Activated CD8-positive, alpha-beta memory T cell treated with anti-CD3 and anti-CD28 coated beads, Interleukin-2, amount 50 U/mL, for 4 hours (primary cell): ENCODE results near the gene HOXA4.

ENCODE experiments used
- DNase-seq: peaks from one replicate; pipeline ENCODE4 v3.0.0-alpha.2; 2020

Gene HOXA4

DNA sequence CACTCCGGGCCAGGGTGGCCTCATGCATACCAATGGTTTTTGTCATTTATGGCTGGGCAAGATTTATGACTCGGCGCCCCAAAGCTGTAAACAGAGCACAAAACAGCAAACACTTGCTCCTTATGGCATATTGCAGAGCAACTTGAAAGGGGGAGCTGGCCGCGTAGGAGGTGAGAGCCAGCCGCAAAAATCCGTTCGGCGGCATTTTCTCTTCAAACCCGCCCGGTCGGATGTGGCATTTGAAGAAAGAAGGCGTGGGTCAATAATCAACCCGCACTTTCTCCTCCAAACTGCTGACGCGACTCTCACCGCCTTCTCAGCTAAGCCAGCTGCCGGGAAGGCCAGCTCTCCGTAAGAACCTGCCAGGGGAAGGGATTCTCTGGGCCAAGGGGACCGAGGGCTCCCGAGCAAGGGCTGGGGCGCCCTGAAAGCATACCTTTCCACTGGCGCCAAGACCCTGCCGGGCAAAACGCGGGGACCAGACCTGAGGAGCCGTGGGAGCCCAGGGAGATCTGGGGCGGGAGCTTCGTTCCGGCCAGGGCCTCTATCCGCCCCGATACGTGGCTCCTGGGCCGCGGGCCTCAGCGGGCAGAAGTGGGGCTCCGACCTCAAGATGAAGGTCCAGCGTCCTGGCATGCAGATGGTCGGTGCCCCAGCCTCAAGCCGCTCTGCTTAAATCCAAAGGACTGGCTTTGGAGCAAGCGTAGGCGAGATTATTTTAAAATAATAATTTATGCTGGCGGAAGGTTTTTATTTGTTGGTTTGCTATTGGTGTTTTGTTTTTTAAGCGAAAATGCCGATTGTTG, 15.1 kb downstream of the HOXA4 start:
- DNase-seq, result no peak

DNA sequence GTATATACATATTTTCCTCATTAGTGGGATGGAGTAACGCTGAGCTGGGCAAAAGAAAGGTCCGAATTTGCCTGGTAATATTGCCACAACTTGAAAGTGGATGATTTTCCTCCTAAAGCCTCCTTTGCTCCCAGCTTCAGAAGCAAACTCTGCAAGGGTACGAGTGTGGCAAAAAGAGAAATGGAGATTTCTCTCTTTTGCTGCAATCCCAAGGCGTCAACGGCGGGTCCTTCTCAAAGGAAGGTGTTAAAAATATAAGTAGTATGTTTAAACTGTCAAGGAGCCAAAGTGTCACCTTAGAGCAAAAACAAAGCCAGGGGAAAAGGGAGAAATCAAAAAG, 15.7 kb downstream of the HOXA4 start:
- no peak for DNase-seq

DNA sequence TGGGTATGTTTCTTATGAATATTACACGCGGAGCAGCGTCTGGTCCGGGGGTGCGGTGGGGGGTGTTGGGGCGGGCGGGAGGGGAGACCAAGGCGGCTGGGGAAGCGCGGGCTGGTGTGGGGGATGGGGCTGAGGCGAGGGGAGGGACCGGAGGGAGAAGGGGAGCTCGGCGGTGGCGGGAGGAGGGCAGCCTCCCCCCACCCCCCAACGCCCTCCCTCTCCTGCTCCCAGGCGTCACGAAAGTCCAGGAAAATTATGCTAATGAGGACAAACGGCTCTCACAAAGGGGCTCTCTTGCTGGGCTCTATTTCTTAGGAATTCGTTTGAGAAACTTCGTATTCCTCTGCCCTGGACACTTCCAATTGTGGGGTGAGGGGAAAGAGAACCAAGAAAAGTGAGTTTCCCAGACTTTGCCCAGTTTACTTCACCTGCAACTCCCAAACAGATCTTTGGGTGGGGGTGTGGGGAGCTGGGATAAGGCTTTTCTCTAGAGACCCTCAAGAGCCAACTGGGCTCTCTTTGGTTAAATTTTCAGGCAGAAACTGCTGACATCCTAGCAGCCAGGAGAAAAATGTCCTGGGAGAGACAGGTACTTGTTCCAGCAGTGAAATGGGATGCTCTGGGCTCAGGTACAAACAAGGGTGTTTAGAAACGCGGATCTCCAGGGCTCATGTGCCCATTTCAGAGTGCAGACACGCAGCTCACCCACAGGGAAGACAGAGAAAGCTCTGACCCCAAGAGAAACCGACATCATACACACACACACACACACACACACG, 16.4 kb downstream of the HOXA4 start:
- DNase-seq, result no peak

- no peak for DNase-seq
These were observed 17.3 kb downstream of the HOXA4 start for GRCh38 chr7:27112955-27113949.

DNA sequence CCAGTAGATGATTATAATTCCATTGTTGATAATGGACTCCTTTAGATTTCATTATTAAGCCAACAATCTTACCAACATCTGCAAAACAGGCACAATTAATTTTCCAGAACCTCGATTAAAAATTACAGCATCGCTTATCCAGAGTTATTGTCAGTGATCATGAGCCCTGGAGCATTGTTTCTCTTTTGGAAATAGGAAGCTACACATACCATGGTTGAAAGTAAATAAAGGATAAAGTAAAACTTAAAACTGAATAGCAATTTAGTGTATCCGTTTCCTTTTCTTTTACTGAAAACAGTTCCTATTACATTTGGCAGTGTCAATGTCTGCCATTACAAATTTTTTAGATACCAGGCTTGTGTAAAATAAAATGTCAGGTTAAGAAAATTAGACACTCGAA, 18.2 kb downstream of the HOXA4 start:
- no peak for DNase-seq

DNA sequence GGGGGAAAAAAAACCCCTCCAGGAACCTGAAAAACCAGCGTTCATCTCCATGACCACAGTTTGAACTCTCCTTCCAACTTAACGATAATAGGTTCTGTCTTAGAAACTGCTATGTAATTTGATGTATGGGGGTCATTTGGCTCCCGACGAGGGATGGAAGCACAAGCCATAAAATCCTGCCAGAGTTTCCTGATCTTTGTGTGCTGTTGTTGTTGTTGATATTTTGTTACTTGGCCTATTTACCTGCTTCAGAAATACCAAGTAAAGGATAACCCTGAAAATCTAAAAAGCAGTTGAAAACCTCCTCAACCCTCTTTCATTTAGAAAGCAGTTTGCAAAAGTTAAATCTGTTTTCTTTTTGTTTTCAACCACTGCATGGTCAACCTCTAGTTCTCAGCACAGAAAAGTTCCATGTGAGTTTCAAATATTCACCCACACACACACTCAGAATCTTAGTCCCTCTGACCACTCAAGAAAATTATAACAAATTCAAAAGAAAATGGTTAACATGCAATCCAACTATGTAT, 18.7 kb downstream of the HOXA4 start:
- DNase-seq, result no peak

GRCh38 chr7:27111042-27111750, 19.4 kb downstream of the HOXA4 start:
- no peak for DNase-seq

DNA sequence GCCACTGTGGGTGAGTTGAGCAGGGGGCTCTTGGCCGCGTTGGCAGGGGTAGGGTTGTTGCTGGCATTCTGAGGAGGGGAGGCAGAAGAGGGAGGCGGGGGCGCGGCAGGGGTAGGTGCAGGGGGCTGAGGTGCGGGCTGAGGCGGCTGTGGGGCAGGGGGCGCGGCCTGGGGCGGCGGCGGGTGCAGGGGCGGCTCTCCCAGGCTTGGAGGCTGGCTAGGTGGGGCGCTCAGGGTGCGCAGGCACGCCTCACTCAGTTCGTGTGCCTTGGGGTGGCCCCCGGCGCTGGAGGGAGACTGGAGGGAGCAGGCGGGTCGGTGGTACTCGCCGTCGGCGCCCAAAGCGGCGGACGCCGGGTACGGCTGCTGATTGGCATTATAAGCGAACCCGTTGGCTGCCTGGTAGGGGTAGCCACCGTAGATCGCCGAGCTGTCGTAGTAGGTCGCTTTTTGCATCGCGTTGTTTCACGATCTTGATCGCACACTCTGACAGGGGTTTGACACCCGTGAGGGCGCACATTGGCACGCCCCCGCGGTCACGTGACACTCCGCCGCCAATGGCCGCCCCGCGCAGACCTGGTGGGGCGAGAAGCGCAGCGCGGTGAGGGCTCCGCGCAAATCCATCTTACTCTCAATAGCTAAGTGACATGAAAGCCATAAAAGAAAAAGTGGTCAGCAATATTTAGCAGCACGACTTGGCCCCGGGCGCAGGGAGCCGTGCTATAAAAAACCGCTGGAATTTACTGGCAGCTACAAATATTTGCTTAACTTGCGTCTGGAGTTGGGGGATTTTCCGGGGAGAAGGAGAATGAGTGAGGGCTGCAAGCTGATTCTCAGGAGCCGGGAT, 20.1 kb downstream of the HOXA4 start:
- no peak for DNase-seq

GRCh38 chr7:27109466-27110185, 20.9 kb downstream of the HOXA4 start:
- no peak for DNase-seq

DNA sequence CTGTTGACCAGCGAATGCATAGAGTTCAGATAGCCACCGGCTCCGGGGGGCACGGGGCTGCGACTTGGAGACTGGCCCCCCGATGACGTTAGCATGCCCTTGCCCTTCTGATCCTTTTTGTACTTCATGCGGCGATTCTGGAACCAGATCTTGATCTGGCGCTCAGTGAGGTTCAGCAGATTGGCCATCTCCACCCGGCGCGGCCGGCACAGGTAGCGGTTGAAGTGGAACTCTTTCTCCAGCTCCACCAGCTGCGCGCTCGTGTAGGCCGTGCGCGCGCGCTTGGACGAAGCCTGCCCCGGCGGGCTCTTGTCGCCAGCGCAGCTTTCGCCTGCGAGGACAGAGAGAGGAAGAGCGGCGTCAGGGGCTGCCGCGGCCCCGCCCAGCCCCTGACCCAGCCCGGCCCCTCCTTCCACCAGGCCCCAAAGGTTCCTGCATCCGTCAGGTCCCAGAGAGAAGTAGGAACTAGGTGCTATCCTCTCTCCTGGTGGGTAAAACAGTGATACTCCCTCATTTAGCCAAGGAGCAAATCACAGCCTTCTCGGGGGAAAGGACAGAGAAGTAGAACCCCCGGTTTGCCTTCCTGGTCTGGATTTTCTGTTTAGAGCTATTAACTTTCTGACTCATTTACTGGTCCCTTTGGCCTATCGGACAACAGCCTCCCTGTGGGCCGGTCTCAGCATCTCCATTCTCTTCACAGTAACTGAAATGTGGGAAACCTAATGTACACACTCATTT, 22.0 kb downstream of the HOXA4 start:
- DNase-seq, result no peak

GRCh38 chr7:27107391-27108381, 22.9 kb downstream of the HOXA4 start:
- no peak for DNase-seq

DNA sequence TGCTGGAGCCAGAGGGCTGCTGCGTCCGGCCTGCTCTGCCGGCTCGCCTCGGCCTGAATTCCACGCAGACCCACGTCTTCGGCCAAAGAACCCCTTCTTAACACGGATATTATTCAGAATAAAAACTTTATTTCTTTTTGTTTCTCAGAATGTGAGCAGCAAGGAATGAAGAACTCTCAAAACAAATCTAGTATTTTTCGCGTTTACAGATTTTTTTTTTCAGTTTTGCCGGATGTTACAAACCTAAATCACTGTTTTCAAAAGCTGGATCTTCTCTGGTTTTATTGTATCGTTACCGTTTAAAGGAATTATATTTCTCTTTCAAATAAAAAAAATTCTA, 23.7 kb downstream of the HOXA4 start:
- DNase-seq, result no peak

DNA sequence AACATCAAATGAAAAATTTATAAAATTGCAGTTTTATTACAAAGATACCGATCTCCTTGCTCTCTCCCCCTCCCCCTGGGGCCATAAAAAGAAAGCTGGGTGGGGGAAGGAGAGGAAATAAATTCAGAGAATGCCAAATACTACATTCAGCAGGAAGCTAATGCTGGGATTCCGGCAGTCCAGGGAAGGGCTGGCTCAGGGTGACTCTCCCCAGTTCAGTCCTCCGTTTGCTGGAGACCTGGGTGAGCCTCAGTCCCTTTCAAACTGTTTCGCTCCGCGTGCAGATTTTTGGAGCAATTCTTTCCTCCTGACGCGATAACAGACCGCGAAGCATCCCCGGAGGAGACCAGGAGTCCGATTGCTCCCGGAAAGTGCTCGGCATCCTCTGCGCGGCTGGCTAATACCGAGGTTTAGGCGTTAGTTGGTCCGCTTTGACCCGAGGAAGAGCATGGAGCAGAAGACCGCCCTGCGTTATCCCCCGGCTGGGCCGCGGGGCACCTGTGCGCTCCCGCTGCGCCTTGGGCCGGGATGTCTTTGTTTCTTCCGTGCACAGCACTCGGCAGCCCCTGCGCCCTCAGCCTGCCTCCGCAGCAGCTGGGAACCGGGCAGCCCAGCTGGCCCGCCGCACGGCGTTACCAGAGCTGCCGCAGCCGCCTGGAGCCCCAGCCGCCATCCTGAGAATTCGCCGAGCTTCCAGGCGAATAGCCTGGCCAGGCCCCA, 24.2 kb downstream of the HOXA4 start:
- no peak for DNase-seq

DNA sequence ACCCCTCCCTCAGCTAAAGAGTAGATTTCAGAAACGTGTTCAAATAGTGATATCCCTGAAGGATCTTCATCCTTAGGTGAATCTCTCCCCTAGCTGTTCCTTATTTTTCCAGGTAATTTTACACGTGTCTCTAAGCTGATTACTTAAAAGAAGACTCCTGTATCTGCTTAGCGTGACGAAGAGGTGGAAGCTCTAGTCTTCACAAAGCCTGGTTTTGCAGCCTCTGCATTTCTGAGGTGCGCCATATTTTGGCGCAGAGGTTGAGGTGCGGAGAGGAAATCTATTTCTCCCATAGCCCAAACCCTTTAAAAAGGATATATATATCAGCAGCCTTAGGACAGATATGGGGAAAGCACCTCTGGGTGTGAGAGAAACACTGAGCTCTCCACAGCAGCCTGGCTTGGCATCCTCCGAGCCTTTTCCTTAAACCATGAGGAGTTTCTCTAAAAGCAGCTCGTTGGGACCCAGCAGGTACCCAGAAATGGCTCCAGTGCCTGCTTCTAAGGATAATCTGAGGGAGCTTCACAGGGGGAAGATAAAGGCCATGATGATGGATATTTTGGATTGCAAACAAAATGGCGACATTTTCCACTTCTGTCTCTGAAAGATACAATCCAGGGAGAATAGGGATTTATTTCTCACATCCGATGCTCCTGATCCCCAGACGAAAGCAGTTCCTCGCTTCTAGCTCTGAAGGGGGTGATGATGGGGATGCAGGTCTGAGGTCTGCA, 25.1 kb downstream of the HOXA4 start:
- no peak for DNase-seq

DNA sequence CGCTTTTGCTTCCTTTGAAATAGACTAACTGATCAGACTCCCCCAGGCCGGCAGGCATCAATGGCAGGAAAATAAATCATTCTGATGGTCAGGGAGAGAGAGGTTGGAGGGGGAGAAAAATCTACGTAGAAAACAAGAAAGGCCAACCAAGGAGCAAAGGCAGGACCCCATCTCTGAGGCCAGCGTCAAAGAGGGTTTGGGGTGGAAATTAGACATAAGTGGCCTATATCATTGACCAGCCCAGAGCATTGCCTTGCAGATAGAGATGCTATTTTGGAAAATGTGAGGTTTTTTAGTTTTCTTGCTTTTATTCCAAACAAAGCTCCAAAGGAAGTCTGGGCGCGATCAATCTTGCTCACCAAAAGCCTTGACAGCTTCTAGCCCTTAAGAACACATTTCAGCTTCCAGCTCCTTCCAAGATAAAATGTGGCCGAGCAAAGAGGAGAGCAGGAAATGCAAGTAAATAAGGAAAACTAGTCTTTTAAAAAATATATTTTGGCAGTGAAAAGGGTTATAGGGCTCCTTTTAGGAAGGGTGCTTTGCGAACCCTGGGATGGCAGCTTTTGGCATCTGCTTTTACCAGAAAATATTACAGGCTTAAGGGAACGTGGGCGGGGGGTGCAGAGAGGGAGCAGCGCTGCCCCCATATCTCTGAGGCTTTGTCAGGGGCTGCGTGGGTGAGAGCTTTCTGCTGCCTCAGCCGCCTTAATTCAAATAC, 26.1 kb downstream of the HOXA4 start:
- no peak for DNase-seq

GRCh38 chr7:27103489-27104226, 26.9 kb downstream of the HOXA4 start:
- DNase-seq, result no peak
